Measurements from ENCODE around the gene CDCA7L.
"Not testable (repeated sequence)": the region's sequence is repeated elsewhere in the genome, so short reads cannot be mapped to it uniquely, and the experiment has no call there.

CDCA7L gene

DNA sequence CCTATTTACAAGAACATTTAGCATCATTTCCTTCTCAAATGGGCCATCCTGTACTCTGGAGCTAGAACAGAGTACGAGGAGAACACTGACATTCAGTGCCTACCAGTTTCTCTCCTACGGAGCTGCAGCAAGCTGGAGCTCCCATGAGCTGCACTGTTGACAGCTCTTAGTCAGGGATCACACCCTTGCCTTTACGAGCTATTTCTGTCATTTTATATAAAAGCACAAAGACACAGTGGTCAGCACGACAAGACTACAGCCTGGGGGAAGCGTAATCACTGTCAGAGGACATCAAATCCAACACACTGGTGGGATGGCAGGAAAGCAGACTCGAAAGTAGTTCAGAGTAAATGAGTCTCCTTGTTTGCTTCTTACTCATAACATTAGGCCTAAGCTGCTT is 2.7 kb downstream of the CDCA7L start:
- no peak for DNase-seq

DNA sequence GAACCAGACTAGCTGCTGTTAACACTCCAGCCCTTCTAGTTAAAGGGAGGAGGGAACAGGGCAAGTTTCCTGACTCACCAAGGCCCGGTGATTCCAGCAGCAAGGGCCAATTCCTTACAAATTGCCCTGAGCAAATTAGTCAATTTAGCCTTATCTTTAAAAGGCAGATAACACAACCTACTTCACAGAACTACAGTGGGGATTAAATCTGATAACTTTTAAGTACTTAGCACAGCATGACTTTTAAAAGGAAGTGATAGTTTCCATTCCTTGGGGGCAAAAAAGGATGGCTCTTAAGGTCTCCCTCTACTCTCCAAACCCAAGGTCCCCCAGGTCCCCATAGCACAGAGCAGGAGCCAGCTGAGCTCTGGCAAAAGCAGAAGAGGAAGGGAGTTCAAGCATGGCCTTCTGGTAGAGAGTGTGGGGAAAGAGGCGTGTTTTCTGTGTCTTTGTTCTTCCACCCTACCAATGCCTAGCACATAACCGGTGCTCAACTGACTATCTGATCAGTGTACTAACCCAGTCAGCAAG is 4.0 kb downstream of the CDCA7L start:
- no peak for DNase-seq

DNA sequence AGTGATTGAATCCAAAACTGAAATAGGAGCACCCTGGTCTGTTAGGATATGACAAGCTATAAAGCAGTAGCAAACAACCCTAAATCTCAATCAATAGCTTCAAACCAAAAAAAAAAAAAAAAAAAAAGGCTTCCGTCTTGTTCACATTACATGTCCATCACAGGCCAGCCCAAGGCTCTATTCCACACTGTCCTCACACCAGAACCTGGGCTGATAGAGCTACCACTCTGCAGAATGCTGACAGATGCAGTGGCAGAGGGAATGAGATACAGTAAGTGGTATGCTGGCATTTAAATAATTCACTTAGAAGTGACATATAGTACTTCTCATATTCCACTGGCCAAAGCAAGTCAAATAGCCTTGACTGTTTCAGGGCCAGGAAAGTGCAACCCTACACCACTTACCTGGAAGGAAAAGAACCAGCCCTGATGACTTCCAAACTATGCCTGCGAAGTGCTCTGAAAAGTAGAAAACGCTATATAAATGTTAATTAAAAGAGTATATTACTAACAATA is 5.8 kb downstream of the CDCA7L start:
- DNase-seq, result no peak

DNA sequence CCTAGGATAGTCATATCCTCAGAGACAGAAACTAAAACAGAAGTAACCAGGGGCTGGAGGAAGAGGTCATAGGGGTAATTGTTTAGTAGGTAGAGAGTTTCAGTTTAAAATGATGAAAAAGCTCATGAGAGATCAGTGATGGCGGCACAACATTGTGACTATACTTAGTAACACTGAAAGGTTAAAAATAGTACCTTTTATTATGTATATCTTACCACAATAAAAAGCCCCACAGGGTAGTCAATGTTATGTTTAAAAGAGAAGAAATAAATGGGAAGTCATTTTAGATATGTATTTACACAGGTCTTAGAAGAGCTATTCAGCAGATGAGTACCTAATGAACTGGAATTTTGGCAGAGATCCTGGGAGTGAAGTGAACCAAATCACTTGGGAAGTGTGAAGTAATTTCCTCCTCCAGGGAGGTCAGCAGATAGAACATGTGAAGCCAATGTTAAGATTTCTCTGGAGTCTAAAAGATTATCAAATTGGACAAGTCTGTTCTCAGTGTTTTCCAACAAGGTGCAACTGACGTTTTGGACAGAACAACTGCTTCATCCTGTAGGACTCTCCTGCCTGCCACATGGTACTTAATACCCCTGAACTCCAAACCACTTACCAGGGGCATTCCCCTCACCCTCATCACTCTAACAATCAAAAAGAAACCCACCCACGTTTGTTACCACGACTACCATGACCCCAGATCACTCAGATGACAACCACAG is 6.4 kb downstream of the CDCA7L start:
- DNase-seq, result peak; percentile 60

DNA sequence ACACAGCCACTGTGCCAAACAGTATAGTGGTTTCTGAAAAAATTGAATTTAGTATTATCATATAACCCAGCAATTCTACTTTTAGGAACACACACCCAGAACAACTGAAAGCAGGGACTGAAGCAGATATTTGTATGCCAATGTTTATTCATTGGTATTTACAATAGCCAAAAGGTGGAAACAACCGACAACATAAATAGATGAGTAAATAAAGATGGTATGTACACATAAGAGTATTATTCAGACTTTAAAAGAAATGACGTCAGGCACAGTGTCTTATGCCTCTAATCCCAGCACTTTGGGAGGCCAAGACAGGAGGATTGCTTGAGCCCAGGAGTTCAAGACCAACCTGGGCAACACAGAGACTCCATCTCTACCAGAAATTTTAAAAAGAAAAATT is 7.2 kb downstream of the CDCA7L start:
- DNase-seq, result no peak

DNA sequence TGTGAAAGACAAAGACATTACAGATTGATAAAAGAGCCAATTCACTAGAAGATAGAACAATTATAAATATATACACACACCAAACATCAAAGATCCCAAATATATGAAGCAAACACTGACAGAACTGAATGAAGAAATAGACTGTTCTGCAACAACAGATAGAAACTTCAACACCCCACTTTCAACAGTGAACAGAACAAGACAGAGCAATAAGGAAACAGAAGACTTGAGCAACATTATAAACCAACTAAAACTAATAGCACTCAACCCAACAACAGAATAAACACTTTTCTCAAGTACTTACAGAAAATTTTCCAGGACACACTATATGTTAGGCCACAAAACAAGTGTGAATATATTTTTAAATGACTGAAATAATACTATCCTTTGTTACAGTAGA is 10.9 kb downstream of the CDCA7L start:
- DNase-seq, result no peak

DNA sequence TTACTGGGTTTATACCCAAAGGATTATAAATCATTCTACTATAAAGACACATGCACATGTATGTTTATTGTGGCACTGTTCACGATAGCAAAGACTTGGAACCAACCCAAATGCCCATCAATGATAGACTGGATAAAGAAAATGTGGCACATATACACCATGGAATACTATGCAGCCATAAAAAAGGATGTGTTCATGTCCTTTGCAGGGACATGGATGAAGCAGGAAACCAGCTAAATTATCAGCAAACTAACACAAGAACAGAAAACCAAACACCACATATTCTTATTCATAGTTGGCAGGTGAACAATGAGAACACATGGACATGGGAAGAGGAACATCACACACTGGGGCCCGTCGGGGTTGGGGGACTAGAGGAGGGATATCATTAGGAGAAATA is 12.4 kb downstream of the CDCA7L start:
- DNase-seq, result not testable (repeated sequence)

DNA sequence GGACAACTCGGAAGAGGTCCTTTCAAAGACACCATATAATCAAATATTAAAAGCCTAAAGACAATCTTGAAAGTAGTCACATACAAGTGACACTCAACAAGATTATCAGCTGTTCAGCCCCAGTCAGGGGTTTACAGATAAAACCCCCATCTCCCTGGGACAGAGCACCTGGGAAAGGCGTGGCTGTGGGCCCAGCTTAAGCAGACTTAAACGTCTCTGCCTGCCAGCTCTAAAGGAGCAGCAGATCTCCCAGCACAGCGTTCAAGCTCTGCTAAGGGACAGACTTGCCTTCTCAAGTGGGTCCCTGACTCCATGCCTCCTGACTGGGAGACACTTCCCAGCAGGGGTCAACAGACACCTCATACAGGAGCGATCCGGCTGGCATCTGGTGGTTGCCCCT is 18.0 kb downstream of the CDCA7L start:
- no peak for DNase-seq

DNA sequence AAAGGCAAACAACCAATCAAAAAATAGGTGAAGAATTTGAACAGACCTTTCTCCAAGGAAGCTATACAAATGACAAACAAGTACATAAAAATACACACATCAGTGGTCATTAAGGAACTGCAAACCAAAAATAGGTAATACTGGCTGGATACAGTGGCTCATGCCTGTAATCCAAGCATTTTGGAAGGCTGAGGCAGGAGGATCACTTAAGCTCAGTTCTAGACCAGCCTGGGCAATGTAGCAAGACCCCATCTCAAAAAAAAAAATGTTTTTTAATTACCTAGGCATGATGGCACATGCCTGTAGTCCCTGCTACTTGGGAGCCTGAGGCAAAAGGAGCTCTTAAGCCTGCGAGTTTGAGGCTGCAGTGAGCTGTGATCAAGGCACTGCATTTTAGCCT is 19.3 kb downstream of the CDCA7L start:
- no peak for DNase-seq

DNA sequence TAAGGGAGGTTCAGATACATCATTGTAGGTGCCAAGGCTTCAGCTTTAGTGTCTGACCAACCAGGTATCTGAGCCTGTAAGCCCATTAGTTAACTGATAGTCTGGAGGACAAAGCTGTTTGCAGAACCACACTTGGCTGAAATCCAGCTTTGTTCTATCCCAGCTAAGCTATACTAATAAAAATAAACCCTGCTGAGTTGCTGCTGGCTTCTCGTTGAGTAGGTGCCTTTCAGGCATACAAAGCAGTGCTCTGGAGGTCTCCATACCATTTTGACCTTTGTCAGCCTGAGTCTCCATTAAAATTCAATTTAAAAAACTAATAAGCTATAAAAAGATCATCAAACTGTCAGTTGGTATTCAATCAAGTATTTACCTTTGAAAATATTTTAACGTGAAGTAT is 22.0 kb downstream of the CDCA7L start:
- DNase-seq, result no peak

DNA sequence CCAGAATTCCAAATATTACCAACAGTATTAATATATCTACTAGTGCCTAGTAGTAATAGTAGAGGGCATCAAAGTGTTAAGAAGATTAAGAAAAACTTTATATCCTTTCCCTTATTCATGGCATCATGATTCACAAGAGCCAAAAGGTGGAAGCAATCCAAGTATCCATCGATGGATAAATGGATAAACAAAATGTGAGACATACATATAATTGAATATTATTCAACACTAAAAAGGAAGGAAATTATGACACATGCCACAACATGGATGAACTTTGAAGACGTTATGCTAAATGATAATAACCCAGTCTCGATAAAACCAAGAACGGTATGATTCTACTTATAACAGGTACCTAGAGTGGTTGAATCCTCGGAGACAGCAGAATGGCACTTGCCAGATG is 23.1 kb downstream of the CDCA7L start:
- DNase-seq, result no peak

DNA sequence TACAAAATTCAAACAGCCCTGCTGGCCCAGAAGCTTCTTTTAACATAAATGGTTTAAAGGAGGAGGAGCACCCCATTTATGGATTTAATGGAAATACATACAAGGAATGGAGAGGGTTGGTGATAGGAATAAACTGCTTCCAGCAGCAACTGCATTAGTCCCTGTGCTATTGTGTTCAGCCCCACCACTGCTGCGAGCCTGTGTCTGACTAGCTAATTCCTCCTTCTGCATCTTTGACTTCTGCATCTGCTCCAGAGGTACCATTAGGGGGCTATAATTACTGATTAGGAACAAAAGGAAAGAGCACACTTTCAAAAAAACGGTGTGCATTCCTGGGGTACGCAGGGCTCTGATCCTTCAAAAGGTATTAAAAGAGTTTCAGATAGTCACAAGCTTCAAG is 24.8 kb downstream of the CDCA7L start:
- DNase-seq, result no peak

DNA sequence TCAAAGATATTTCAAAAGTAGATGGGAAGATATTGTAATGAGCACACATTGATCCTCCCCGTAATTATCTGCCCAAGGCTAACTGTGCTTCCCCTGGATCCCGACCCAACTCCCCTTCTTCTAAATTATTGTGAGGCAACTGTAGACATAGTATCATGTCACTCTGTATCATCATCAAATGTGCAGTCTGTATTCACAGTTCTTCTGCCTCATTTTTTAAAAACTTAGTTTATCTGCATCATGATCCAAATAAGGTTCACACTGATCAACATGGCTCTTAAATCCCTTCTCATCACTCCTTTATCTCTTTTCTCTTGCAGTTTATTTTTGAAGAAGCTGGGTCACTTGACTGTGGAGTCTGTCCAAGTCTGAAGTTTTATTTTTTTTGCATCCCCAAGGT is 27.5 kb downstream of the CDCA7L start:
- DNase-seq, result no peak

DNA sequence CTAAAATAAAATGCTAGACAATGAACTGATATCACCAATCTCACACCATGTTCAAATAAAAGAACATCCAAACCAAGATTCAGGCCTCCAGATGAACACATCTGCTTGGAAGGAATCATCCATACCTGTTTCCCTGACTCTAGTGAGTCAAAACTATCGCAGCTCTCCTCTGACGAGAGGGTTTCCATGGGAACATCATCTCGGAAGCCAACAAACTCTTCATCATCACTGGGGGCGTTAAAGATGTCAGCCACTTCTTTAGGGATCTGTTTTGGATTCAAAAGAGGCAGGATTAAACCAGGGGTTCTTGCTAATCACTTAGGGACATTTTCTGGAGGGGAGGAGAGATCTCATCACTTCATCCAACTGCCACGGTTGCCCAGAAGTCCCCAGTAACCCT is 29.1 kb downstream of the CDCA7L start:
- DNase-seq, result no peak

DNA sequence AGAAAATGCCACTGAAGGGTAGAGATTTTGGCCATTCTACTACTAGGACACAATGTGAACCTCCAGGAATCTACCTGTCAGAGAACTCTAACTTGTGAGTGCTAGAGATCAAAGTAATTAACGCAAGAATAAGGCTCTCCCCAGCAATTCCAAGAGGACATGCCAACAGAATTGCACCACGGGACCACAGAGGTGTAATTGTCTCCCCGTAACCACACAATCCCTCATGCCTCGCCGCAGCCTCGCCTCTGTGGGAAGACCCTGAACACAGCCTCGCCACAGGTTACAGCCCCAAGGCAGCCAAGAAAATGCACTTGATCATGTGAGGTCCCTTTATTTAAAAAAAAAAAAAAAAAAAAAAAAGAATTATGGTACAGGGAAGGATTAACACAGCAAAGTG is 29.5 kb downstream of the CDCA7L start:
- DNase-seq, result no peak

DNA sequence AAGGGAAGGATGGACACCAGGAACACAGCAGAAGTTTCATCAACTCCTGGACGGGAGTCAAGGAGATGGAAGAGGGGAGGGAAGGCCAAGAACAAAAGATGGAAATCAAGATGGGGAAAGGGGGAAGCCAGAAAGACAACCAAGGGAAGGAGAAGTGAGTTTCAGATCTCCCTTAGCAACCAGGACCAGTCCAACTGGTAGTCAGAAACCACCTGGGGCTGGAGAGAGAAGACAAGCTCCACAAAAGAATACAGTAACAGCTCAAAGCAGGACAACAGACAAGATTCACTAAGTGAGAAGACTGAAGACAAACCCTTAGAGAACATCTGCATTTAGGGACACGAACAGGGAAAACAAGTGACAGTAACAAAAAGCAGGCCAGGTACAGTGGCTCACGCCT is 30.6 kb downstream of the CDCA7L start:
- no peak for DNase-seq

DNA sequence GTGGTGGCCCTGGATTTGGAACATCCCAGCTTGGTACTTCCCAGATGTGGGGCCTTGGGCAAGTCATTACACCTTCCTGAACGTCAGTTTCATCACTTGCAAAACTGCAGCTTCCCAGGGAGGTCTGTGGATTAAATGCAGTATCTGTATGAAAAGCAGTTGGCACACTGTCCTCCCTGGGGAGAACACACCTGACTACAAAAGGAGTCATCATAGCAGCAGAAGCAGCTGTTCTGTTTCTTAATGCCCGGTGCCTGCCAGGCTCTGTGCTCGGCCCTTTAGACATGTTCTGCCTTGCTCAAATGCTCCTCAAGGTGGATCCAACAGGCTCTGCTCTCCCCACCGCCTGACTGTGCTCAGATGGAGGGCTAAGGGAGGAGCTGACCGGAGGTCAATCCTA is 31.0 kb downstream of the CDCA7L start:
- no peak for DNase-seq

DNA sequence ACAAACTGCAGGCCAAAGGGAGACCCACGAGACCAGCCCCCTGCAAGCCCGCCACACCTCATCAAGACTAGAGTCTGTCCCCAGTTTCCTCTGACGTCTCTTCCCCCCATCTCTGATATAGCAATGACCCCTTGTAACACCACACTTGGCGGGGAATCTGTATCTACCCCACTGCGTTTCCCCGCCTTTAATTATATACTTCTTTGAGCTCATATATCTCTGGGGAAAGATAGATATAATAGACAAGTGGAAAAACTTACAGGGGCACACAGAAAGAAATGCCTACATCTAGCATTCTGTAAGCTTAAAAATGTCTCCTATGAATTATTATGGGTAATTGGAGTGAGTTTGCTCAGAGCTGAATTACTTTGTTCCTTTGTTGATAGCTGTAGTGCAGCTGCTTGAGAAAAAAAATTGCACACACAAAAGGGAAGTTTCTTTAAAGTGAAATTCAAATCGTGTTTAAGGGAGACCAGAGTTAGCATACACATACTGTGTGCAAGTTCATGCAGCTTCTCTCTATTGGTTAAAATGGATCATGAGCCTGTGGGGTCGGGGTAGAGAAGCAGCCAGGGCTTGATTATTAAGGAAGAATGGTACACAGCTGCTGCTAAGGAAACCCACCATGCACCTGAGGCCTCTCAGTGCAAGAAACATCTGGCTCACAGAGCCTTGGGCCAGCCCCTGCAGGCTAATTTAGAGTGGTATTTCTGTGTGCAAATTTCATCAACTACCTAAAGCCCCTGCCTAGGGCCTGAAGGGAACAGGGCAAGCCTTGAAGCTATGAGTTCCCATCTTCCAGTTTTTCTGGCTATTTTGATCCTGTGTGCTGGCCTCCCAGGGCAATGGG is 32.5 kb downstream of the CDCA7L start:
- no peak for DNase-seq

DNA sequence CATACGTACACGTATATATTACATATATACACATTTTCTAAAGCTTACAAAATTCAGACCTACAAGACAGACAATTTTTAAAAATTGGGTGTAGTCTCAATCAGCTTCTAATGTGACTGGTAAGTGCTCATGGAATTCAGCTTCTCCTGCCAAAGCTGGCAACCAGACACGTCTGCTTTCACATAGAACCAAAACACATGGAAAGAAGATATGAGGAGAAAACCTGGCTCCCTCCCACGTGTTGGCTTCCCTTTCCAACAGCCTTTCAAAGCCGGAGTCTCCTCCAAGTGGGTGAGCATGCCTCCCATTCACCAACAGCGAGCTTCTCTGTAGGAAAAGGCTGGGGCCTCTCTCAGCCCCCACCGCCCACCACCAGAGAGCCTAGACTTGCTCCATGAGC is 33.4 kb downstream of the CDCA7L start:
- no peak for DNase-seq

DNA sequence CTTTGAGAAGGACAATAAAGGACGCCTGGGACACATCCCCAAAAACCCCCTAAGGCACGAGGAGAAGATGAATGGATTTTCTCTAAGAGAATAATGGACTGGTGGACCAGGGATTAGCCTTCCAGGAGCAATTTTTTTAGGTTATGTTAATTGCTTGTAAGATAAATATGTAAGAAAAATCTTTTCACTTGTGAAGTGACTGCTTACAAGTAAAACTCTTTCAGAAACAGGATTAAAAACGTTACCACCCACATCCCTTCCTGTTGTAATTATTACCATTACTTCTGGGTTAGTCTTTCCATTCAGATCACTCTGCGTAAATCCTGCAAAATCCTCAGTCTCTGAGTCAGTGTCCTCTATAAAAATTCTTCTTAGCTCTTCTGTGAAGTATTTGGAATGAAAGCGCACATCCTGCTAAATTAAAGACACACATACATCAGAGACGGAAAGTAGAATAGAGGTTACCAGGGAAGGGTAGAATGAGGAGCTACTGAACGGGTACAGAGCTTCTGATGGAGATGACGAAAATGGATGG is 34.3 kb downstream of the CDCA7L start:
- DNase-seq, result no peak

DNA sequence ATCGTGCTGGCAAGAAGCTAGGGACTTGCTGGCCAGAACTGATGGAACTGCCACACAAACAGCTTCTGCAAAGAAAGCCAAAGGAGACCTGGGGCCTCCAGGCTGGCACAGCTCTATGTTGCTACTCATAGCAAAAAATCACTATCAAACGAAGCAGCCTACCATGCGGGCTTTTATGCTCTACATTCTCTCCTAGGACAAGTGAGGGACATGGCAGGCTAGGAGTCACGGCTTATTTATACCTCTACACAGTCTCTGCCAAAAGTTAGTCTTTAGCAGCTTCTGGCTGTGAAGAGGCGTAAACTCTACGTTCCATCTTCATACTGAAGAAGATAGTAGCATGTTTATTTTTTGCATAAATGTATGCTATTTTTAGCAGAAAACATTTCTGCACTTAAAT is 35.4 kb downstream of the CDCA7L start:
- no peak for DNase-seq

DNA sequence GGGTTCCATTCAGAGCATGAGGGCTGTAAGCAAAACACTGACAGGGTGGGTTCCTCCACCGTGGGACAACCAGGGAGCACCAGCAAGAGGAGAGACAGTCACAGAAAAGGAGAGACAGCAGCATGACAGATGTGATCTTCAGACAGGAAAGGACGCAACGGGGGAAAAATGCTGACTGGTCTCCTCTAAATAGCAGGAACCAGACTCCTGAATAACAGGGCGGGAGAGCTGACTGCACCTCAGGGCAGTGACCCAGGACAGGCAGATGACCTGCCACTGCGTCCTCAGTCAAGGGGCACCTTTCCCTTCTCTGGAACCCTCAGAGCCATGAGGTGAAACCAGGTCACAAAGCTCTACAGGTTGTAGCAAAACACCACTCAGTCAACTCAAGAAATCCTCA is 37.0 kb downstream of the CDCA7L start:
- no peak for DNase-seq

DNA sequence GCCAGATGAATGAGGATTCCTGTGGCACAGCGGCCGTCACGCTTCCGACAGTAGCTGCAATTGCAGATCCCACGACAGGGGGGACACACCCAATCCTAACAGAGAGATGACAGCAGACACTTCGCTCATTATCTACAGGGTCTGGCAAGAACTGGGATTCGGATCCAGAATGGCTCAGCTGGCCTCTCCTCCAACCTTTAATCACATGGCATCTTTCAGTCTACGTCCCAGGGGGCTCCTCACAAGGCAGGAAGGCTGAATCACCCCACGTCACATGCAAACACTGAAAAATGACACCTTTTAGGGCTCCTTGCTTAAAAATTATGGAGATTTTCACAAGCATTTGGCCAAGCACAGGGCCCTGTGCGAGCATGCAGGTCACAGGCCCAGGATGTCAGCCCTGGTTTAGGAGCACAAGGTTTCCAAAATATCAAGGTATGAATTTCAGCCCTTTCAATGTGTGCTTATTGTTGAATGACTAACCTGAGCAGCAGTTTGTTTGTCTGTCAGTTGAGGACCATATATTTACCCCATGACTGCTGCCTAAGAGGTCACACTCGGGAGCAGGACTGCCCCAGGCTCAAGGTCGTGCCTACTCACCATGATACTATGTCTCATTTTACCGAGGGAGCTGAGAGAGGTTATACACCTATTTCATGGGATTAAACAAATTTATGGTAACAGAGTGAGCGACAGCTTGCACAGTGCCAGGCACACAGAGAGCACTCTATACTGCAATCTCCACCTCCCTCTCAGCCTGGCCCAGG is 42.5 kb downstream of the CDCA7L start:
- DNase-seq, result no peak

All from activated CD8-positive, alpha-beta memory T cell treated with anti-CD3 and anti-CD28 coated beads, Interleukin-2, amount 50 U/mL, for 48 hours (primary cell).